SK-N-MC (cell line): ENCODE measurements around the gene PCCA.

Source experiments
- EZH2 ChIP-seq: fragments of 200-600 bp; sonication (generic); IDR thresholded peaks from one replicate; pipeline ENCODE4 v1.6.1; 2017; ENCODE audit warnings: antibody characterized with exemption
- POLR2AphosphoS5 ChIP-seq: IDR thresholded peaks from 2 replicates; pipeline ENCODE4 v1.6.1; 2012; ENCODE audit warnings: mild to moderate bottlenecking, low read depth, low read length, borderline replicate concordance

- no peak for TF ChIP-seq EZH2
- TF ChIP-seq POLR2AphosphoS5 = no peak
Observed at GRCh38 chr13:100392709-100393630, 304.1 kb downstream of the PCCA start.
